GM12865 (cell line): ENCODE data around the gene PDE4B.

ENCODE experiments used
- DNase-seq: peaks from one replicate; pipeline ENCODE4 v3.0.0; 2010; ENCODE audit warnings: low read depth
- H3K4me3 ChIP-seq: 2 replicates; pipeline ENCODE4 v1.5.1; 2011; ENCODE audit warnings: mild to moderate bottlenecking, low read depth, low read length, control low read depth
- TF ChIP-seq, protein P1 (sequence below): IDR thresholded peaks from 2 replicates; pipeline ENCODE4 v1.5.1; 2011; ENCODE audit warnings: low read length, control low read depth, low read depth, inconsistent platforms; ENCODE audit not compliant: insufficient read depth; ENCODE audit errors: missing control alignments

The PDE4B gene

DNA sequence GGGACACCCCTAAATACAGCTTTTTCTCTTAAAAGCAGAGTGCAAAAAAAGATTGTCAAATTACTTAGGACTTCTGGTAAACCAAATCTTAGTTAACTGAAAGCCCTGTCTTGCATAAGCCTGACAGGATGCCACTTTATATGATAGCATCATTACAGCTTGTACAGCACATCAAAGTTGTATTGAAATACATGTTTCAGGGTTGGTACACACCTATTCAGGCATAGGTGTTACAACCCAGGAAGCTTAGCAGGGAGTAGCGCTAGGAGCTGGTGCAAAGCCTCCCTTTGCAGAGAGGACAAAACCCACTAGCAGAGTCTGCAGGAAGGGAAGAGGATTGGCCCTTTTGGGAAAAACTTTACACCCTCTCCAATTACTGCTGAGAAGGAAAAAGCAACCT, 482.4 kb downstream of the PDE4B start:
- TF ChIP-seq, protein P1, sequence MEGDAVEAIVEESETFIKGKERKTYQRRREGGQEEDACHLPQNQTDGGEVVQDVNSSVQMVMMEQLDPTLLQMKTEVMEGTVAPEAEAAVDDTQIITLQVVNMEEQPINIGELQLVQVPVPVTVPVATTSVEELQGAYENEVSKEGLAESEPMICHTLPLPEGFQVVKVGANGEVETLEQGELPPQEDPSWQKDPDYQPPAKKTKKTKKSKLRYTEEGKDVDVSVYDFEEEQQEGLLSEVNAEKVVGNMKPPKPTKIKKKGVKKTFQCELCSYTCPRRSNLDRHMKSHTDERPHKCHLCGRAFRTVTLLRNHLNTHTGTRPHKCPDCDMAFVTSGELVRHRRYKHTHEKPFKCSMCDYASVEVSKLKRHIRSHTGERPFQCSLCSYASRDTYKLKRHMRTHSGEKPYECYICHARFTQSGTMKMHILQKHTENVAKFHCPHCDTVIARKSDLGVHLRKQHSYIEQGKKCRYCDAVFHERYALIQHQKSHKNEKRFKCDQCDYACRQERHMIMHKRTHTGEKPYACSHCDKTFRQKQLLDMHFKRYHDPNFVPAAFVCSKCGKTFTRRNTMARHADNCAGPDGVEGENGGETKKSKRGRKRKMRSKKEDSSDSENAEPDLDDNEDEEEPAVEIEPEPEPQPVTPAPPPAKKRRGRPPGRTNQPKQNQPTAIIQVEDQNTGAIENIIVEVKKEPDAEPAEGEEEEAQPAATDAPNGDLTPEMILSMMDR = no peak
- no peak for DNase-seq
- no peak overlapping the region for H3K4me3 ChIP-seq

DNA sequence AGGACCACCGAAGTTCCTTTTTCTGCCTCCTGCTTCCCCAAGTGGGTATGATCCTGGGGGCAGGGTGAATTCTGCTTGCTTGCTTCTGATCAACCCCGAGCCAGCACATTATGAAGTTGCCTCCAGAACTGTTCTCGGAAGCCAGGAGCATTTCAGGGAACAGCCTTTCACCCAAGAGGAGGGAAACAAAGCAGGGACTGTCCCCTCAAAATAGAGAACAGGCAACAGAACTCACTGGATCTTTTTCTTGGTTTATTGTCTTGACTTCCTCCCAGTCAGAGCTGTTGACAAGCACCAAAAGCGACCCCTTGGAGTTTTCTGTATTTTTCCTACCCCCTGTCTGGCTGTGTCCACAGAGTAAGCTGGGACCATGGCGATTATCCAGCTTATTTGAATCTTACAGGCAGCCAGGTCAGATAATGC, 482.9 kb downstream of the PDE4B start:
- H3K4me3 ChIP-seq = no peak overlapping the region
- TF ChIP-seq, protein P1 = no peak
- no peak for DNase-seq

DNA sequence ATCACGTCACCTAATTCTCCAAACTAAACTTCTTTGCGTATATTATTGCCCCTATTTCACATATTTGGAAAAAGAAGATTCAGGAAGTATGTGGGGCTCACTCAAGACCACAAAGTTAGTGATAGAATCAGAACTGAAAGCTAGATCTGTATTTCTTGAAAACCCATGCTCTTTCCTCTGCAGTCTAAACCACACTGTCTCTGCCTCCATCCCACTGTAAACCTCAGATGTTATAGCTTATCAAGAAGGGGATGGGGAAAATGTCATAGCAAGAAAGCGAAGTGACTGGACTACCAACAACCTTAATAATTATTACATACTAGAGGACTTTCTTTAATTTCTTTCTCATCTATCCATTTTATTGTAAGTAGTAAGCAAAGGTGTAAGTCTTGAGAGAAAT, 483.5 kb downstream of the PDE4B start:
- peak; percentile 83 for DNase-seq
- no peak overlapping the region for H3K4me3 ChIP-seq
- TF ChIP-seq, protein P1 = no peak

DNA sequence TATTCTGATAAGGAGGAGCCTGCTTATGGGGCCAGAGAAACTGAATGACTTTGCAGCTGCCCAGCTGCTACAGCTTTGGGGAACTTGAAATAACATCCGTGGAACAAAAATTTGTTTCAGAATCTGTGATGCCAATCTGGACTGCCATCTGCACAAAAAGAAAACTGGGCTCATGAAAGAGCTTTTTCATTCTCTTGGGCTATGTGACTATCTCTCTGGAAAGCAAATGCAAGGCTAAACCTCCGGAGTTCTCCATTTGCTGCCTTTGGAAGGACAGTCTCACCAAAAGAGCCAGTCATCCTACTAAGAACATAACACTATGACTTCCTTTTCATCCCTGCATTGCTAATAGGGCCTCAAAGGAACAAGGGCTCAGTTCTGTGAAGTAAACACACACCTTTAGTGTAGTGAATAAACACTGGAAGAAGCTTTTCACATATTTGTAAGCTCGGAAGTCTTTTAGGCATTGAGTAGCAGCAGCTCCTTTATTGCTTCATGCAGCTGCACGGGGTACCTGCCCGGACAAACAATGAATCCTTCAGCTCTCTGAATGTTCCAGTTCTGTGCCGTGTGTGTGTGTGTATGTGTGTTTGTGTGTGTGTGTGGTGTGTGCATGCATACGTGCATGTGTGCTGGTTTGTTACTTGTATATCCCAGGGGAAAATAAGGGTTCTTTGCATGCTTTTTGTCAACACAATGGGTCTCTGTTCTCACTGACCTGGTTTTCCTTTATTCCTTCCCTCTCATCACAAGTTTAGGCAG, 485.7 kb downstream of the PDE4B start:
- no peak overlapping the region for H3K4me3 ChIP-seq
- TF ChIP-seq, protein P1 = no peak
- DNase-seq = peak; percentile 74

DNA sequence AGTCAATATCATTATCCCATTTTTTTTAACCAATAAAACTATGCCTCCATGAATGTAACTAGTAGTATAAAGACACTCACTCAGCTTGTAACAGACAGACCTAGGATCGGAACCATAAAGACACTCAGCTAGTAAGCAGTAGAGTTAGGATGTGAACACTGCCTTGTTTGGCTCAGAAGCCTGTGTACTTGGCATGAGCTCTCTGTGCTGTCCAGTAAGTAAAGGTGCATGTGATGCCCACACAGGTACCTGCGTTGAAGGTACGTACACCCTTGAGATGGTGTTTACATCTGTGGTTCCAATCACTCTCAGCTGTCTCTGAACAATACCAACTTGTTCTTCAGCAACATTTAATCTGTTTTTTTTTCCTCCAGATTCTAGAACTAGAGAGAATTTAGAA, 489.1 kb downstream of the PDE4B start:
- DNase-seq = no peak
- no peak overlapping the region; the same call in 1 of the 2 replicates for H3K4me3 ChIP-seq
- TF ChIP-seq, protein P1 = no peak

DNA sequence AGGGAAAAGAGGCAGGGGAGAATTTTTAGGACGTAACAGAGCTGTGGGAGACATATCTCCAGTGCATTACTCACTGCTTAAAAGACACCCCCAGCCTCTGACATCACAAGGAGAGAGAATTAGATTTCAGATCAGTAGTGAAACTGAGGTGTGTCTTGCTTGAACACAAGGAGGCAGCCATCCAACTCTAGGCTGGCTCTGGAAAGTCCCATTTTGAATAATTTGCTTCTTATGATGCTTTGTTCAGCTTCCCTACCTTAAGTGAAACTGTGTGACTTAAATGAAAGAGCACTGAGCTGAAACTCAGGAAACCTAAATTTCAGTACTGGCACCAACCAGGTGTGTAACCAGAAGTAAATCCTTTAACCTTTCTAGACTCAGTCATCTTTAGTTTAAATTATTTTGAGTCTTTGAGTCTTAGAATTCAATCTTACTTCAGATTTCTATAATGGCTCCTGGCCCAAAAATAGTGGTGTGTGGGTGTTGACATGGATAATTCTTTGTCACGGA, 489.7 kb downstream of the PDE4B start:
- peak; percentile 97 for DNase-seq
- peak overlapping the region; percentile 33; the same call in 1 of the 2 replicates for H3K4me3 ChIP-seq
- TF ChIP-seq, protein P1 = peak; percentile 18
